Neural progenitor cell (in vitro differentiated cells): ENCODE measurements around the gene ASB13. TPM values are rescaled to one million over a fixed set of nuclear protein-coding genes. Genes with fewer than 3 reads are reported as not detected.
A peak's percentile ranks its signal among the peaks of the same experiment; 100 is the strongest.

Experiments used
- DNase-seq: peaks from one replicate; pipeline ENCODE4 v3.0.0-alpha.2; 2016; ENCODE audit warnings: low spot score
- H2AFZ ChIP-seq: fragments of 200-600 bp; sonication (generic); replicated peaks from 2 replicates; pipeline ENCODE4 v1.6.1; 2016; ENCODE audit warnings: antibody characterized with exemption
- H3F3A ChIP-seq: fragments of 200-600 bp; sonication (generic); 2 replicates; pipeline ENCODE4 v1.6.1; 2016; ENCODE audit warnings: antibody characterized with exemption, low read depth
- H3K27ac ChIP-seq: fragments of 200-600 bp; sonication (generic); 2 replicates; pipeline ENCODE4 v1.5.1; 2016; ENCODE audit warnings: mild to moderate bottlenecking
- H3K27me3 ChIP-seq: fragments of 200-600 bp; sonication (generic); 2 replicates; pipeline ENCODE4 v1.6.1; 2016; ENCODE audit warnings: mild to moderate bottlenecking, moderate library complexity
- H3K36me3 ChIP-seq: fragments of 200-600 bp; sonication (generic); 2 replicates; pipeline ENCODE4 v1.5.1; 2016
- H3K4me1 ChIP-seq: fragments of 200-600 bp; sonication (generic); 2 replicates; pipeline ENCODE4 v1.6.1; 2016; ENCODE audit warnings: mixed run types
- H3K4me2 ChIP-seq: fragments of 200-600 bp; sonication (generic); 2 replicates; pipeline ENCODE4 v1.6.1; 2016
- H3K4me3 ChIP-seq: fragments of 200-600 bp; sonication (generic); 2 replicates; pipeline ENCODE4 v1.5.1; 2016
- H3K79me2 ChIP-seq: fragments of 200-600 bp; sonication (generic); 2 replicates; pipeline ENCODE4 v1.6.1; 2016; ENCODE audit warnings: low read depth
- H3K9ac ChIP-seq: fragments of 200-600 bp; sonication (generic); 2 replicates; pipeline ENCODE4 v1.6.1; 2016
- H3K9me3 ChIP-seq: fragments of 200-600 bp; sonication (generic); 2 replicates; pipeline ENCODE4 v1.5.1; 2016; ENCODE audit warnings: low read depth
- H4K20me1 ChIP-seq: fragments of 200-600 bp; sonication (generic); 2 replicates; pipeline ENCODE4 v1.6.1; 2016; ENCODE audit warnings: low read depth
- H3K27ac Mint-ChIP-seq: 3 replicates; pipeline ENCODE4 v1.8.0; 2021; ENCODE audit warnings: mixed read lengths
- H3K27me3 Mint-ChIP-seq: 2 replicates; pipeline ENCODE4 v1.8.0; 2022; ENCODE audit warnings: low read depth, mild to moderate bottlenecking, inconsistent platforms, moderate library complexity, mixed read lengths; ENCODE audit not compliant: insufficient read depth
- H3K36me3 Mint-ChIP-seq: 3 replicates; pipeline ENCODE4 v1.8.0; 2021; ENCODE audit warnings: mixed read lengths
- H3K4me1 Mint-ChIP-seq: 3 replicates; pipeline ENCODE4 v1.8.0; 2021; ENCODE audit warnings: mixed read lengths
- H3K4me3 Mint-ChIP-seq: 3 replicates; pipeline ENCODE4 v1.8.0; 2021; ENCODE audit warnings: mild to moderate bottlenecking, moderate library complexity, mixed read lengths
- H3K9me3 Mint-ChIP-seq: 3 replicates; pipeline ENCODE4 v1.8.0; 2020; ENCODE audit warnings: mixed read lengths
- CTCF ChIP-seq: fragments of 200-600 bp; sonication (generic); IDR thresholded peaks from 2 replicates; pipeline ENCODE4 v1.5.1; 2017; ENCODE audit warnings: antibody characterized with exemption, mild to moderate bottlenecking
- EZH2 ChIP-seq: fragments of 200-600 bp; sonication (generic); IDR thresholded peaks from 2 replicates; pipeline ENCODE4 v1.6.1; 2017; ENCODE audit warnings: antibody characterized with exemption, mild to moderate bottlenecking, moderate library complexity
- EZH2phosphoT487 ChIP-seq: fragments of 200-600 bp; sonication (generic); IDR thresholded peaks from 2 replicates; pipeline ENCODE4 v1.6.1; 2017; ENCODE audit warnings: antibody characterized with exemption
- total RNA-seq: library from RNA; depleted of rRNA; stranded (reverse); fragments of >200 nt; gene quantifications from 2 replicates; pipeline ENCODE4 v1.2.3, GENCODE V29; 2015; ENCODE audit warnings: low replicate concordance

ASB13 gene
- total RNA-seq, 1 donor from 2014 or later: 15.0 TPM

- Histone ChIP-seq H3K9ac (no peak overlapping the region), H3K9me3 (no peaks in the 10 kb centered on the region), H3K27ac (no peak overlapping the region), H3K79me2 (peaks cover 100% of the 10 kb centered on the region), H4K20me1 (peaks cover 27% of the 10 kb centered on the region), H3K4me2 (peak overlapping the region; percentile 86), H3K4me3 (peak overlapping the region; percentile 83), H2AFZ (no peak overlapping the region), H3F3A (peaks cover 13% of the 10 kb centered on the region), H3K4me1 (peaks cover 17% of the 10 kb centered on the region), H3K27me3 (no peaks in the 10 kb centered on the region), H3K36me3 (no peaks in the 10 kb centered on the region)
- Mint-ChIP-seq H3K36me3 (peaks cover 2% of the 10 kb centered on the region), H3K9me3 (no peaks in the 10 kb centered on the region), H3K4me3 (peak overlapping the region; percentile 83), H3K4me1 (peaks cover 23% of the 10 kb centered on the region), H3K27me3 (no peaks in the 10 kb centered on the region), H3K27ac (no peak overlapping the region)
- no peak for DNase-seq
- TF ChIP-seq EZH2: no peak
Measured at GRCh38 chr10:5691786-5692185, 25.4 kb upstream of the ASB13 start.

GRCh38 chr10:5688587-5688986 lies 22.2 kb upstream of the ASB13 start:
- no peak overlapping the region for H3K4me2 ChIP-seq
- no peaks in the 10 kb centered on the region for H3K27me3 Mint-ChIP-seq
- H3K4me1 Mint-ChIP-seq: peaks cover 37% of the 10 kb centered on the region
- H3K9me3 ChIP-seq: no peaks in the 10 kb centered on the region
- H2AFZ ChIP-seq: no peak overlapping the region
- H3K27ac ChIP-seq: no peak overlapping the region
- no peak overlapping the region for H3K27ac Mint-ChIP-seq
- H3K9ac ChIP-seq: no peak overlapping the region
- no peak overlapping the region for H3K4me3 Mint-ChIP-seq
- no peaks in the 10 kb centered on the region for H3K36me3 ChIP-seq
- peaks cover 2% of the 10 kb centered on the region for H3K36me3 Mint-ChIP-seq
- no peak for DNase-seq
- no peak for TF ChIP-seq CTCF
- no peak for TF ChIP-seq EZH2phosphoT487
- TF ChIP-seq EZH2: no peak
- peaks cover 28% of the 10 kb centered on the region for H4K20me1 ChIP-seq
- peaks cover 36% of the 10 kb centered on the region for H3F3A ChIP-seq
- H3K27me3 ChIP-seq: peaks cover 6% of the 10 kb centered on the region
- peaks cover 23% of the 10 kb centered on the region for H3K4me1 ChIP-seq
- H3K9me3 Mint-ChIP-seq: no peaks in the 10 kb centered on the region
- no peak overlapping the region for H3K4me3 ChIP-seq
- H3K79me2 ChIP-seq: peaks cover 84% of the 10 kb centered on the region

GRCh38 chr10:5685764-5686240 lies 19.4 kb upstream of the ASB13 start:
- Histone ChIP-seq H2AFZ (peak overlapping the region; percentile 13), H3K9me3 (no peaks in the 10 kb centered on the region), H3K9ac (no peak overlapping the region), H3K27ac (no peak overlapping the region), H3K36me3 (no peaks in the 10 kb centered on the region), H4K20me1 (peaks cover 17% of the 10 kb centered on the region), H3K4me2 (peak overlapping the region; percentile 75), H3K79me2 (peaks cover 56% of the 10 kb centered on the region), H3K4me3 (peak overlapping the region; percentile 70), H3K4me1 (peaks cover 6% of the 10 kb centered on the region), H3K27me3 (peaks cover 28% of the 10 kb centered on the region), H3F3A (peaks cover 22% of the 10 kb centered on the region)
- H3K4me3 Mint-ChIP-seq: peak overlapping the region; percentile 99
- H3K9me3 Mint-ChIP-seq: no peaks in the 10 kb centered on the region
- DNase-seq: peak; percentile 37
- H3K4me1 Mint-ChIP-seq: peaks cover 22% of the 10 kb centered on the region
- peak overlapping the region; percentile 89 for H3K27ac Mint-ChIP-seq
- H3K27me3 Mint-ChIP-seq: no peaks in the 10 kb centered on the region
- peaks cover 2% of the 10 kb centered on the region for H3K36me3 Mint-ChIP-seq
- TF ChIP-seq EZH2 (no peak), EZH2phosphoT487 (no peak), CTCF (no peak)

DNA sequence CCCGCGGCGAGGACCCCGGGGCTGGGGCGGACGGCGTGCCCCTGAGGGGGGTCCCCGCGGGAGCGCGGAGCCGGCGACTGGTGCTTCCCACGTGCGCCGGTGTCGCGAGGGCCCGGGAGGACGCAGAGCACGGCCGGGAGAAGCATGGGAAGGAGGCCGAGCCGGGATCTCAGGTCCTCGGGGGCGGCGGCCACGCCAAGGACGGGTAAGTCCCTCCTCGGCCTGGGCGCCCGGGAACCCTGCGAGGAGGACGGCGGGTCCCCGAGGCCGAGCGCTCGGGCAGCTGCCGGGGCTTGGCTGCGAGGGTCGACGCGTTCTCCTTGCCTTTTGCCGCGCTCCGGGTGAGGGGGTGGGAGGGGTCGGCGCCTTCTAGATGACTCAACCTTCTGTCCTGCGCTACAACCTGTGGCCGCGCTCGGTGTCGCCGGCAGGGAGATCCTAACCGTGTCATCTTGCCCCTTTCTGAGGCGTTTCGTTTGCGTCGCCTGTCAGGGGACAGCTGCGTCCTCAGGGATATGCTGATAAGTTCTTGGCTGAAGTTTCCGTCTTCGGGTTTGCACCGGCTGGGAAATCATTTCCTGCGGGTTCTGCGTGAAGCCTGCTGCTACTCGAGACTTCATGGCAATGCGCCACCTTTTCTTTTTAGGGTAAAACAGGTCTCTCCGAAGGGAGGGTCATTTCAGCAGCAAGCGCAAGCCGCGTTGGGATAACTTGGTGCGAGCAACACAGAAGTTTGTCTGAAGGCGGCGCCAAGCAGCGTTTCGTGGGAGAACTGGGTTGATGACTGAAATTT lies 18.8 kb upstream of the ASB13 start:
- H3K4me1 ChIP-seq: peaks cover 6% of the 10 kb centered on the region
- peak; percentile 83 for DNase-seq
- H3K9me3 ChIP-seq: no peaks in the 10 kb centered on the region
- peaks cover 17% of the 10 kb centered on the region for H4K20me1 ChIP-seq
- H3K27ac Mint-ChIP-seq: peak overlapping the region; percentile 89
- H3K36me3 ChIP-seq: no peaks in the 10 kb centered on the region
- peak overlapping the region; percentile 70 for H3K4me3 ChIP-seq
- H3K4me2 ChIP-seq: peak overlapping the region; percentile 75
- H3K9ac ChIP-seq: no peak overlapping the region
- H3K27me3 ChIP-seq: peaks cover 33% of the 10 kb centered on the region
- H3K9me3 Mint-ChIP-seq: no peaks in the 10 kb centered on the region
- peak overlapping the region; percentile 99 for H3K4me3 Mint-ChIP-seq
- H3K79me2 ChIP-seq: peaks cover 49% of the 10 kb centered on the region
- H2AFZ ChIP-seq: peak overlapping the region; percentile 13
- H3K27me3 Mint-ChIP-seq: no peaks in the 10 kb centered on the region
- H3K36me3 Mint-ChIP-seq: peaks cover 2% of the 10 kb centered on the region
- TF ChIP-seq EZH2 (peak; percentile 62), CTCF (peak; percentile 55), EZH2phosphoT487 (no peak)
- H3F3A ChIP-seq: peaks cover 22% of the 10 kb centered on the region
- H3K4me1 Mint-ChIP-seq: peaks cover 22% of the 10 kb centered on the region
- H3K27ac ChIP-seq: no peak overlapping the region
